Type B pancreatic cell (in vitro differentiated cells): ENCODE results near the gene CNOT2. TPM values are rescaled to one million over a fixed set of nuclear protein-coding genes. Genes with fewer than 3 reads are reported as not detected.
"Not testable (repeated sequence)": the region's sequence is repeated elsewhere in the genome, so short reads cannot be mapped to it uniquely, and the experiment has no call there.

Experiments used
- DNase-seq: peaks from one replicate; pipeline ENCODE4 v3.0.0; 2021; ENCODE audit warnings: mixed read lengths; ENCODE audit not compliant: unreplicated experiment; ENCODE audit errors: extremely low spot score
- H3K27ac Mint-ChIP-seq: 2 replicates; pipeline ENCODE4 v1.8.0; 2021; ENCODE audit warnings: mild to moderate bottlenecking, mixed read lengths
- H3K27me3 Mint-ChIP-seq: 2 replicates; pipeline ENCODE4 v1.8.0; 2021; ENCODE audit warnings: mixed read lengths
- H3K36me3 Mint-ChIP-seq: 2 replicates; pipeline ENCODE4 v1.8.0; 2021; ENCODE audit warnings: mixed read lengths
- H3K4me1 Mint-ChIP-seq: one replicate; pipeline ENCODE4 v1.8.0; 2021; ENCODE audit warnings: mixed read lengths; ENCODE audit not compliant: unreplicated experiment
- H3K4me3 Mint-ChIP-seq: 2 replicates; pipeline ENCODE4 v1.8.0; 2021; ENCODE audit warnings: mild to moderate bottlenecking, mixed read lengths
- H3K9me3 Mint-ChIP-seq: 2 replicates; pipeline ENCODE4 v1.8.0; 2021; ENCODE audit warnings: mixed read lengths
- total RNA-seq: library from RNA; stranded (reverse); gene quantifications from 2 replicates; pipeline ENCODE4 v1.2.1, GENCODE V29; 2021; ENCODE audit warnings: low replicate concordance
- TF ChIP-seq, protein P1 (sequence below): fragments of 200-600 bp; sonication (generic); conservative IDR thresholded peaks from 2 replicates; pipeline ENCODE4 v1.5.0; 2021; ENCODE audit warnings: antibody characterized with exemption, mild to moderate bottlenecking

Gene CNOT2
- total RNA-seq, 1 donor from 2014 or later, result 83.9 TPM

DNA sequence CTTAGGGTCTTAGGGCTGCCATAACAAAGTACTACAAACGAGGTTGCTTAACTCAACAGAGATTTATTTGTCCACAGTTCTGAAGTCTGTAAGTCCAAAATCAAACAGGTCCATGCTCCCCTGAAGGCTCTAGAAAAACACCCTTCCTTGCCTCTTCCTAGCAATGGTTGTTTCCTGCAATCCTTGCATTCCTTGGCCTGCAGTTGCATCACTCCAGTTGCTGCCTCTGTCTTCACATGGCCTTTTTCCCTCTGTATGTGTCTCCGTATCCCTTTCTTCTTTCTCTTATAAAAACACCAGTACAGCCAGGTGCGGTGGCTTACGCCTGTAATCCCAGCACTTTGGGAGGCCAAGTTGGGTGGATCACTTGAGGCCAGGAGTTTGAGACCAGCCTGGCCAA lies 140.3 kb downstream of the CNOT2 start:
- H3K4me1 Mint-ChIP-seq, result no peaks in the 10 kb centered on the region

DNA sequence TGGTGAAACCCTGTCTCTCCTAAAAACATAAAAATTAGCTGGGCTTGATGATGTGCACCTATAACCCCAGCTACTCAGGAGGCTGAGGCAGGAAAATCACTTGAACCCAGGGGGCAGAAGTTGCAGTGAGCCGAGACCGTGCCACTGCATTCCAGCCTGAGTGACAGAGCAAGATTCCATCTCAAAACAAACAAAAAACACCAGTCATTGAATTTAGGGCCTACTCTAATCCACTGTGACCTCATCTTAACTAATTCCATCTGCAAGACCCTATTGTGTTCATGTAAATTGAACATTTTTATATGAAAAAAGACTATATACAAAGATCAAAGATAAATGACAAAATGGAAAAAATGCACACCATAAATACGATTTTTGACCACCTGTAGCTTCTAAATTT lies 140.7 kb downstream of the CNOT2 start:
- TF ChIP-seq, protein P1, sequence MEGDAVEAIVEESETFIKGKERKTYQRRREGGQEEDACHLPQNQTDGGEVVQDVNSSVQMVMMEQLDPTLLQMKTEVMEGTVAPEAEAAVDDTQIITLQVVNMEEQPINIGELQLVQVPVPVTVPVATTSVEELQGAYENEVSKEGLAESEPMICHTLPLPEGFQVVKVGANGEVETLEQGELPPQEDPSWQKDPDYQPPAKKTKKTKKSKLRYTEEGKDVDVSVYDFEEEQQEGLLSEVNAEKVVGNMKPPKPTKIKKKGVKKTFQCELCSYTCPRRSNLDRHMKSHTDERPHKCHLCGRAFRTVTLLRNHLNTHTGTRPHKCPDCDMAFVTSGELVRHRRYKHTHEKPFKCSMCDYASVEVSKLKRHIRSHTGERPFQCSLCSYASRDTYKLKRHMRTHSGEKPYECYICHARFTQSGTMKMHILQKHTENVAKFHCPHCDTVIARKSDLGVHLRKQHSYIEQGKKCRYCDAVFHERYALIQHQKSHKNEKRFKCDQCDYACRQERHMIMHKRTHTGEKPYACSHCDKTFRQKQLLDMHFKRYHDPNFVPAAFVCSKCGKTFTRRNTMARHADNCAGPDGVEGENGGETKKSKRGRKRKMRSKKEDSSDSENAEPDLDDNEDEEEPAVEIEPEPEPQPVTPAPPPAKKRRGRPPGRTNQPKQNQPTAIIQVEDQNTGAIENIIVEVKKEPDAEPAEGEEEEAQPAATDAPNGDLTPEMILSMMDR, result no peak
- Mint-ChIP-seq H3K4me3 (no peak overlapping the region), H3K36me3 (peaks cover 18% of the 10 kb centered on the region), H3K27ac (no peak overlapping the region), H3K4me1 (no peaks in the 10 kb centered on the region), H3K27me3 (no peaks in the 10 kb centered on the region), H3K9me3 (no peaks in the 10 kb centered on the region)
- DNase-seq, result no peak

More for the DNA sequence above, 140.3 kb downstream of the CNOT2 start:
- H3K9me3 Mint-ChIP-seq, result no peaks in the 10 kb centered on the region
- H3K36me3 Mint-ChIP-seq, result peaks cover 21% of the 10 kb centered on the region
- no peak overlapping the region for H3K4me3 Mint-ChIP-seq
- TF ChIP-seq, protein P1, result no peak
- no peak for DNase-seq
- no peak overlapping the region for H3K27ac Mint-ChIP-seq
- H3K27me3 Mint-ChIP-seq, result no peaks in the 10 kb centered on the region

DNA sequence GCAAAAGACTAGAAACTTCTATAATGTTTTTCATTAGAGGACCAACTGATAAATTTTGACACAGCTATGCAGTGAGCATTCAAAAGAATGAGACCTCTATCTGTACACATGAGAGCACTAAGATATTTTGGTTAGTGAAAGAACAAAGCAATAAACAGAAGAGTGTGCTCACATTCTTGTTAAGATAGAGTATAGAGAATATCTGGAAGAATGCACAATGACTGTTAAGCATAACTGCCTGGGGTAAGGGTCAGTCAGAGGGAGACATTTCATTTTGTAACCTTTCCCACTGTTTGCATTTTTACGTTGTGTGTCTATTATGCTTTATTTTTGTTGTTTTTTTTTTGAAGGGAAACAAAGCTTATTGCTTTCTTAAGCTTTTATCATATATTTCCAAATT lies 143.5 kb downstream of the CNOT2 start:
- Mint-ChIP-seq H3K4me1 (no peaks in the 10 kb centered on the region), H3K36me3 (peaks cover 8% of the 10 kb centered on the region), H3K27ac (no peak overlapping the region), H3K4me3 (no peak overlapping the region), H3K9me3 (peaks cover 6% of the 10 kb centered on the region), H3K27me3 (no peaks in the 10 kb centered on the region)
- no peak for DNase-seq
- TF ChIP-seq, protein P1, result no peak

DNA sequence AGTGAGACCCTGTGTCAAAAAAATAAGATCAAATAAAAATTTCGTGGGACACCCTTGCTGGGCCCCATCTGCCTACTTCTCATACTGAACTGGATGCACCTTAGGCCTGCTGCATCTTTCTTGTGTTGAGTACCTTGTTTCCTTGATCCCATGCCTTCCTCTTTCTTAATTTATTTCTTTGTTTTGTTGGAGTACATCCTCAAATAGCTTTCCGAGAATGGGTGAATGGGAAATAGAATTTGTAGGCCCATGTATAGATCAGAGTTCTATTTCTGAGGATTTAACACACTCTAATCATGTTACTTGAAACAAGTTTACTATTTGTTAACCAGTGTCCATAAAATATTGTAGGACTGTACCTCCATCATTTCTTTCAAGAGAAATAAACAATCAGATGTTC lies 146.4 kb downstream of the CNOT2 start:
- Mint-ChIP-seq H3K4me3 (no peak overlapping the region), H3K36me3 (peaks cover 7% of the 10 kb centered on the region), H3K9me3 (peaks cover 6% of the 10 kb centered on the region), H3K4me1 (no peaks in the 10 kb centered on the region), H3K27me3 (no peaks in the 10 kb centered on the region), H3K27ac (no peak overlapping the region)
- TF ChIP-seq, protein P1, result no peak
- no peak for DNase-seq

DNA sequence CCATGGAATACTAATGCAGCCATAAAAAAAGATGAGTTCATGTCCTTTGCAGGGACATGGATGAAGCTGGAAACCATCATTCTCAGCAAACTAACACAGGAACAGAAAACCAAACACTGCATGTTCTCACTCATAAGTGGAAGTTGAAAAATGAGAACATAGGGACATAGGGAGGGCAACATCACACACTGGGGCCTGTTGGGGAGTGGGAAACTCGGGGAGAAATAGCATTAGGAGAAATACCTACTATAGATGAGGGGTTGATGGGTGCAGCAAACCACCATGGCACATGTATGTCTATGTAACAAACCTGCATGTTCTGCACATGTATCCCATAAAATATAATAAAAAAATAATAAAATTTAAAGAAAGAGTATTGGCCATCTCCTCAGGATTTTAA lies 149.4 kb downstream of the CNOT2 start:
- H3K4me3 Mint-ChIP-seq, H3K4me1 Mint-ChIP-seq, DNase-seq, H3K27me3 Mint-ChIP-seq, H3K9me3 Mint-ChIP-seq, H3K27ac Mint-ChIP-seq, H3K36me3 Mint-ChIP-seq: not testable (repeated sequence)

DNA sequence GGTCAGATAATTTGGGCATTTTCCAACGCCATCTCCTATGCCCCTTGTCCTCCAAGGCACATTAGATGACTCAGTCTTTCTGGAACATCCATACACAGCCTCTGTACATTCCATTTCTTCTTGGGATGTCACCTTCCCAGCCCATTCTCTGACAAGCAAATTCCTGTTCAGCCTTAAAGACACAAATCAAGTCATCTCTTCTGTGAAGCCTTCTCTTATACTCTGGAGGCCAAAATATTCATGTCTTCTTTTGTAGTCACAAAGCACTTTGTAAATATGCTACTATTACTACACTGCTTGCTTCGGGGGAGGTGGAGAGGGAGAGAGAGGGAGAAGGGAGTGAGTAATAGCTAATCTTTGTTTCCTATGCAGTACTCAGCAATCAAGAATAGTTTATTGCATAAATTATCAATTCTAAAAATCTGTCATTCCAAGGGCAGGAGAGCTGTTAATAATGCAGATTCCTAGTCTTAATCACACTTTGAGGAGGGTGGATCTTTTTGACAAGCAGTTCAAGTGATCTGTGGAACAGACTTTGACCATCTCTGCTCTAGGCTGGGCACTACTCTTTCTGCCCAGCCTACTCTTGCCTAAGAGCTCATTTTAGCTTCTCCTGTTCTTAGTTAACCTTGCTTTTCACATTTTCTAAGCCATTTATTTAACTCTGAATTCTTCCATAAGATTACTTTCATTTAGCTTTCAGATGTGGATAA lies 150.7 kb downstream of the CNOT2 start:
- Mint-ChIP-seq H3K27ac (no peak overlapping the region), H3K27me3 (no peaks in the 10 kb centered on the region), H3K36me3 (peaks cover 7% of the 10 kb centered on the region), H3K4me1 (no peaks in the 10 kb centered on the region), H3K9me3 (peaks cover 6% of the 10 kb centered on the region), H3K4me3 (no peak overlapping the region)
- DNase-seq, result no peak
- TF ChIP-seq, protein P1, result no peak
